Adrenal gland (tissue), 12 donors: ENCODE measurements around the gene SLC39A1. TPM values are rescaled to one million over a fixed set of nuclear protein-coding genes. Genes with fewer than 3 reads are reported as not detected.
"Not testable (repeated sequence)": the region's sequence is repeated elsewhere in the genome, so short reads cannot be mapped to it uniquely, and the experiment has no call there.

Experiments used
- DNase-seq, 7 donors: peaks; one replicate each; pipeline ENCODE4 v3.0.0-alpha.2; 2019 to 2020
- H3K27ac ChIP-seq, 5 donors: fragments of 200-600 bp; sonication (generic) in 4 of 5; 1 replicate in 3 of 5; 2 replicates in 2 of 5; pipeline versions ENCODE4 v1.5.1 to v1.8.0; 2016 to 2020; ENCODE audit warnings: mild to moderate bottlenecking in 1 of 5
- H3K27me3 ChIP-seq: fragments of 200-600 bp; 2 replicates; pipeline ENCODE4 v1.8.0; 2021
- H3K36me3 ChIP-seq, 2 donors: fragments of 200-600 bp; replicated peaks in 1 of 2; 1 replicate in 1 of 2; 2 replicates in 1 of 2; pipeline versions ENCODE4 v1.5.1 to v1.8.0; 2018 to 2022
- H3K4me1 ChIP-seq, 2 donors: fragments of 200-600 bp; replicated peaks in 1 of 2; 1 replicate in 1 of 2; 2 replicates in 1 of 2; pipeline versions ENCODE4 v1.5.1 to v1.8.0; 2018 to 2021
- H3K4me3 ChIP-seq, 4 donors: fragments of 200-600 bp; sonication (generic) in 3 of 4; one replicate each; pipeline ENCODE4 v1.5.1; 2016 to 2018
- H3K9me3 ChIP-seq, 3 donors: fragments of 200-600 bp; sonication (generic) in 1 of 3; replicated peaks in 1 of 3; 1 replicate in 2 of 3; 2 replicates in 1 of 3; pipeline versions ENCODE4 v1.5.1 to v1.8.0; 2016 to 2021
- POLR2A ChIP-seq, 2 donors: fragments of 450-650 bp; IDR thresholded peaks; one replicate each; pipeline ENCODE4 v1.6.1; 2017; ENCODE audit warnings: antibody characterized with exemption in 2 of 2, mild to moderate bottlenecking in 2 of 2, moderate library complexity in 1 of 2
- WGBS, 4 donors: extraction: QIAGEN DNeasy Blood & Tissue Kit in 2 of 4; methylation state at CpG; one replicate each; pipeline versions ENCODE4 v1.1.5 to v1.1.7; 2013 to 2017; 5-methylcytosine and 5-hydroxymethylcytosine counted together
- intact Hi-C, 2 donors: fragments of 100-400 bp; cut with DNase I; formaldehyde crosslinking; loops; one replicate each; pipeline versions ENCODE4 v1.14.1 to v1.15.0; 2022 to 2023
- polyA plus RNA-seq, 3 donors: library from polyadenylated mRNA; stranded (reverse); fragments of 200-250 nt in 2 of 3; fragments of 350-450 nt in 1 of 3; fragmentation: Illumina TruSeq in 1 of 3; extraction: RNeasy Lipid Tissue Mini Kit (QIAGEN cat#74804) in 1 of 3; gene quantifications; one replicate each; pipeline ENCODE4 v1.2.3, GENCODE V29; 2013 to 2014
- total RNA-seq, 9 donors: library from RNA; depleted of rRNA in 4 of 9; stranded (reverse); fragments of >200 nt in 4 of 9; fragments of 120-200 nt in 1 of 9; fragmentation: NEBNext Ultra II Directional in 1 of 9; extraction: Animal tissue kit (Norgen Biotek cat#: 25700) in 1 of 9; gene quantifications; one replicate each; pipeline versions ENCODE4 v1.1.0 to v1.2.4, GENCODE V29; 2013 to 2023
- TF ChIP-seq, protein P1 (sequence below), 6 experiments: fragments of 450-650 bp in 4 of 6; fragments of 200-600 bp in 2 of 6; sonication (generic) in 1 of 6; IDR thresholded peaks; 1 replicate in 5 of 6; 2 replicates in 1 of 6; pipeline versions ENCODE4 v1.5.1 to v1.8.0; 2016 to 2021; ENCODE audit warnings: antibody characterized with exemption in 6 of 6, mild to moderate bottlenecking in 2 of 6, moderate library complexity in 1 of 6
- donor health status: healthy with polysubstance abuse.
- donor health status: Bipolar disorder and iron deficiency.
- donor health status: DM: yes; HTN: yes; CAD: no.
- donor health status: DM: no; HTN: no; CAD: no.
- donor health status: DM: no; HTN: no; CAD: no.
- donor health status: DM: yes; HTN: yes; CAD: no.

Gene SLC39A1
- total and polyA plus RNA-seq, 12 donors: 29.1 to 173 (median 112) TPM

- DNase-seq: no peak
- no peak overlapping the region for H3K27ac ChIP-seq
- WGBS, 4 donors: 79 to 93% (median 92%) methylated on average over 3 of the region's 3 CpGs
- TF ChIP-seq, protein P1, sequence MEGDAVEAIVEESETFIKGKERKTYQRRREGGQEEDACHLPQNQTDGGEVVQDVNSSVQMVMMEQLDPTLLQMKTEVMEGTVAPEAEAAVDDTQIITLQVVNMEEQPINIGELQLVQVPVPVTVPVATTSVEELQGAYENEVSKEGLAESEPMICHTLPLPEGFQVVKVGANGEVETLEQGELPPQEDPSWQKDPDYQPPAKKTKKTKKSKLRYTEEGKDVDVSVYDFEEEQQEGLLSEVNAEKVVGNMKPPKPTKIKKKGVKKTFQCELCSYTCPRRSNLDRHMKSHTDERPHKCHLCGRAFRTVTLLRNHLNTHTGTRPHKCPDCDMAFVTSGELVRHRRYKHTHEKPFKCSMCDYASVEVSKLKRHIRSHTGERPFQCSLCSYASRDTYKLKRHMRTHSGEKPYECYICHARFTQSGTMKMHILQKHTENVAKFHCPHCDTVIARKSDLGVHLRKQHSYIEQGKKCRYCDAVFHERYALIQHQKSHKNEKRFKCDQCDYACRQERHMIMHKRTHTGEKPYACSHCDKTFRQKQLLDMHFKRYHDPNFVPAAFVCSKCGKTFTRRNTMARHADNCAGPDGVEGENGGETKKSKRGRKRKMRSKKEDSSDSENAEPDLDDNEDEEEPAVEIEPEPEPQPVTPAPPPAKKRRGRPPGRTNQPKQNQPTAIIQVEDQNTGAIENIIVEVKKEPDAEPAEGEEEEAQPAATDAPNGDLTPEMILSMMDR (IDR thresholded peaks at IDR 0.05): no peak
- TF ChIP-seq POLR2A (IDR thresholded peaks at IDR 0.05): no peak
- H3K36me3 ChIP-seq: no peaks in the 10 kb centered on the region
- H3K9me3 ChIP-seq: no peaks in the 10 kb centered on the region
- no peaks in the 10 kb centered on the region for H3K4me1 ChIP-seq
- no peaks in the 10 kb centered on the region for H3K27me3 ChIP-seq
- no peak overlapping the region for H3K4me3 ChIP-seq
- intact Hi-C loops: no loop called here
Observed at GRCh38 chr1:154006136-154006535, 42.8 kb upstream of the SLC39A1 start.

- no peak overlapping the region for H3K27ac ChIP-seq
- DNase-seq: no peak
- H3K4me1 ChIP-seq: no peaks in the 10 kb centered on the region
- H3K4me3 ChIP-seq: no peak overlapping the region
- WGBS, 4 donors: 71 to 83% (median 75%) methylated on average over 4 of the region's 4 CpGs
- H3K36me3 ChIP-seq: peaks cover 0 to 1% of the 10 kb centered on the region in 2 donors
- H3K27me3 ChIP-seq: no peaks in the 10 kb centered on the region
- intact Hi-C loops: no loop called here
- TF ChIP-seq, protein P1 (IDR thresholded peaks at IDR 0.05): no peak
- TF ChIP-seq POLR2A (IDR thresholded peaks at IDR 0.05): no peak
- H3K9me3 ChIP-seq: no peaks in the 10 kb centered on the region
Observed at GRCh38 chr1:154000420-154000819, 37.1 kb upstream of the SLC39A1 start.

GRCh38 chr1:153996882-153997281 is 33.5 kb upstream of the SLC39A1 start:
- H3K27ac ChIP-seq, H3K9me3 ChIP-seq, H3K4me3 ChIP-seq, intact Hi-C loops, H3K27me3 ChIP-seq, DNase-seq: not testable (repeated sequence)
- 94 to 97% (median 95%) methylated on average over 10 of the region's 10 CpGs for WGBS, 4 donors
- peaks cover 0 to 34% of the 10 kb centered on the region in 2 donors for H3K36me3 ChIP-seq
- H3K4me1 ChIP-seq: peaks cover 3 to 19% of the 10 kb centered on the region in 2 donors

- TF ChIP-seq, protein P1 (IDR thresholded peaks at IDR 0.05): no peak
- no peak for TF ChIP-seq POLR2A (IDR thresholded peaks at IDR 0.05)
- Histone ChIP-seq H3K27me3 (no peaks in the 10 kb centered on the region), H3K4me3 (no peak overlapping the region), H3K27ac (no peak overlapping the region), H3K9me3 (no peaks in the 10 kb centered on the region), H3K36me3 (peaks cover 0 to 40% of the 10 kb centered on the region in 2 donors), H3K4me1 (peaks cover 10 to 26% of the 10 kb centered on the region in 2 donors)
- intact Hi-C loops: no loop called here
- 92 to 97% (median 95%) methylated on average over 11 of the region's 11 CpGs for WGBS, 4 donors
- no peak for DNase-seq
Observed at GRCh38 chr1:153995640-153996039, 32.3 kb upstream of the SLC39A1 start.

DNA sequence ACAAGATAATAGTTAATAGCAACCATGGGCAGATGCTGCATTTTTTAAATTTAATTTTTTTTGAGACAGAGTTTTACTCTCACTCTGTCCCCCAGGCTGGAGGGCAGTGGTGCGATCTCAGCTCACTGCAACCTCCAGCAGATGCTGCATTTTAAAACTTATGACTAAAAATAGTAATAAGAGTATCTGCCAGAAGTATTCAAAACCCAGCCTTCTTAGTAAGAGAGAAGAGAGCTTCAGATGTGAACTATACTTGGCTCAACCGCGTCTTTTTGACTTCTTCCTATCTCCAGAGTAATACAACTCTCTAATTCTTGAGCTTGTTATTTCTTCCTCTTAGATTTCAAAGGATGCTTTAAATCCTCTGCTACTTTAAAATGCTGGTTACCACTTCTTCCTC is 31.9 kb upstream of the SLC39A1 start:
- Histone ChIP-seq H3K27ac (no peak overlapping the region), H3K4me1 (peaks cover 10 to 28% of the 10 kb centered on the region in 2 donors), H3K36me3 (peaks cover 0 to 40% of the 10 kb centered on the region in 2 donors), H3K4me3 (no peak overlapping the region), H3K27me3 (no peaks in the 10 kb centered on the region), H3K9me3 (no peaks in the 10 kb centered on the region)
- no peak for TF ChIP-seq POLR2A (IDR thresholded peaks at IDR 0.05)
- TF ChIP-seq, protein P1 (IDR thresholded peaks at IDR 0.05): no peak
- no peak for DNase-seq
- 82 to 88% (median 85%) methylated on average over 3 of the region's 3 CpGs for WGBS, 4 donors
- intact Hi-C loops: no loop called here
